Globus pallidus (tissue), 1 donor: ENCODE results near the gene CTXN1.
"Not testable (repeated sequence)": the region's sequence is repeated elsewhere in the genome, so short reads cannot be mapped to it uniquely, and the experiment has no call there.

ENCODE experiments used
- DNase-seq: peaks from one replicate; pipeline ENCODE4 v3.0.0-alpha.2; 2015; ENCODE audit warnings: low spot score

Gene CTXN1

GRCh38 chr19:7900401-7900870 lies 25.5 kb downstream of the CTXN1 start:
- DNase-seq: no peak

- no peak for DNase-seq
These were observed 26.1 kb downstream of the CTXN1 start for GRCh38 chr19:7899751-7900378.

- no peak for DNase-seq
These were observed 27.0 kb downstream of the CTXN1 start for GRCh38 chr19:7898967-7899366.

GRCh38 chr19:7897292-7897691 lies 28.6 kb downstream of the CTXN1 start:
- DNase-seq: no peak

GRCh38 chr19:7895565-7895964 lies 30.4 kb downstream of the CTXN1 start:
- DNase-seq: no peak

GRCh38 chr19:7894612-7895309 lies 31.2 kb downstream of the CTXN1 start:
- no peak for DNase-seq

- DNase-seq: not testable (repeated sequence)
These were observed 32.4 kb downstream of the CTXN1 start for GRCh38 chr19:7893362-7894101.

- DNase-seq: no peak
These were observed 37.1 kb downstream of the CTXN1 start for GRCh38 chr19:7888826-7889217.

GRCh38 chr19:7888145-7888825 lies 37.6 kb downstream of the CTXN1 start, which contains the start of gene LRRC8E:
Gene LRRC8E, plus strand, starts transcription at chr19:7888510. Its CDS starts 7,094 bp downstream, at chr19:7895604.
- DNase-seq: no peak

GRCh38 chr19:7887408-7888144 lies 38.4 kb downstream of the CTXN1 start:
- DNase-seq: no peak

GRCh38 chr19:7885818-7886217 lies 40.1 kb downstream of the CTXN1 start:
- DNase-seq: no peak

GRCh38 chr19:7883796-7884570 lies 42.0 kb downstream of the CTXN1 start:
- DNase-seq: no peak

- no peak for DNase-seq
These were observed 42.8 kb downstream of the CTXN1 start for GRCh38 chr19:7883105-7883504.

- DNase-seq: no peak
These were observed 44.0 kb downstream of the CTXN1 start for GRCh38 chr19:7881910-7882309.

- DNase-seq: no peak
These were observed 46.1 kb downstream of the CTXN1 start for GRCh38 chr19:7879836-7880235.

- DNase-seq: no peak
These were observed 46.7 kb downstream of the CTXN1 start for GRCh38 chr19:7879111-7879807.

GRCh38 chr19:7877249-7877836 lies 48.6 kb downstream of the CTXN1 start:
- DNase-seq: no peak

- DNase-seq: no peak
These were observed 51.0 kb downstream of the CTXN1 start for GRCh38 chr19:7874897-7875273.
